Right lobe of liver (tissue), 6 donors: ENCODE results near the gene PYCR2. TPM values are rescaled to one million over a fixed set of nuclear protein-coding genes. Genes with fewer than 3 reads are reported as not detected.

Experiments used
- ATAC-seq, 4 donors: fragments of 200-7000 bp; cut with Tn5 transposase; one replicate each; pipeline ENCODE4 v1.9.1; 2020; ENCODE audit warnings: mild to moderate bottlenecking in 4 of 4, moderate library complexity in 4 of 4
- DNase-seq, 3 donors: peaks; one replicate each; pipeline ENCODE4 v3.0.0-alpha.2; 2020
- H3K27ac ChIP-seq, 3 donors: fragments of 200-600 bp; one replicate each; pipeline ENCODE4 v1.8.0; 2022
- H3K27me3 ChIP-seq, 2 donors: fragments of 200-600 bp; one replicate each; pipeline ENCODE4 v1.8.0; 2022
- H3K36me3 ChIP-seq, 4 donors: fragments of 200-600 bp; sonication (generic) in 1 of 4; one replicate each; pipeline versions ENCODE4 v1.5.1 to v1.8.0; 2017 to 2022; ENCODE audit warnings: control low read depth in 1 of 4
- H3K4me1 ChIP-seq, 4 donors: fragments of 200-600 bp; sonication (generic) in 1 of 4; one replicate each; pipeline versions ENCODE4 v1.5.1 to v1.8.0; 2017 to 2022; ENCODE audit warnings: control low read depth in 1 of 4
- H3K4me3 ChIP-seq, 3 donors: fragments of 200-600 bp; one replicate each; pipeline ENCODE4 v1.8.0; 2022
- H3K9me3 ChIP-seq, 4 donors: fragments of 200-600 bp; sonication (generic) in 1 of 4; one replicate each; pipeline versions ENCODE4 v1.5.1 to v1.8.0; 2017 to 2022; ENCODE audit warnings: control low read depth in 1 of 4
- CTCF ChIP-seq, 4 donors: fragments of 200-600 bp in 3 of 4; fragments of 450-650 bp in 1 of 4; IDR thresholded peaks; one replicate each; pipeline versions ENCODE4 v1.5.1 to v1.8.0; 2016 to 2022; ENCODE audit warnings: antibody characterized with exemption in 4 of 4, mild to moderate bottlenecking in 2 of 4
- POLR2A ChIP-seq: fragments of 450-650 bp; IDR thresholded peaks from one replicate; pipeline ENCODE4 v1.6.1; 2017; ENCODE audit warnings: antibody characterized with exemption, mild to moderate bottlenecking
- WGBS: methylation state at CpG from one replicate; pipeline ENCODE4 v1.1.6; 2018; ENCODE audit warnings: low coverage, low lambda C conversion rate; ENCODE audit not compliant: insufficient coverage; ENCODE audit errors: missing lambda C conversion rate; 5-methylcytosine and 5-hydroxymethylcytosine counted together
- intact Hi-C, 2 donors: fragments of 100-400 bp; cut with DNase I; formaldehyde crosslinking; loops; one replicate each; pipeline versions ENCODE4 v1.11.2 to v1.14.1; 2022
- total RNA-seq, 6 experiments: library from RNA; depleted of rRNA in 2 of 6; stranded (reverse); fragments of >200 nt in 2 of 6; fragmentation: NEBNext Ultra II Directional in 3 of 6; extraction: Animal tissue kit (Norgen Biotek cat#: 25700) in 3 of 6; gene quantifications; one replicate each; pipeline versions ENCODE4 v1.1.0 to v1.2.4, GENCODE V29; 2016 to 2023
- donor health status: DM: no; HTN: yes; CAD: no.
- donor health status: DM: no; HTN: no; CAD: no.
- donor health status: DM: no; HTN: no; CAD: no.
- donor health status: DM: no; HTN: yes; CAD: no.
- donor health status: DM: no; HTN: yes; CAD: no.

PYCR2 gene
- total RNA-seq, 6 experiments from 2014 or later = 20.0 to 42.6 (median 24.9) TPM

- DNase-seq = peak in 1 of 3 donors; percentile 16
- ATAC-seq = no peak
Observed at GRCh38 chr1:225906467-225906866, 17.6 kb downstream of the PYCR2 start.

GRCh38 chr1:225903623-225904022 lies 20.4 kb downstream of the PYCR2 start:
- H3K4me1 ChIP-seq = no peaks in the 10 kb centered on the region
- H3K27ac ChIP-seq = no peak overlapping the region
- TF ChIP-seq POLR2A (no peak), CTCF (IDR thresholded peaks at IDR 0.05) (no peak)
- no peak overlapping the region for H3K4me3 ChIP-seq
- H3K9me3 ChIP-seq = no peaks in the 10 kb centered on the region
- peak in 1 of 3 donors; percentile 15 for DNase-seq
- intact Hi-C loops = no loop called here
- H3K27me3 ChIP-seq = no peaks in the 10 kb centered on the region
- H3K36me3 ChIP-seq = no peaks in the 10 kb centered on the region
- no peak for ATAC-seq
- 95% methylated on average over 4 of the region's 4 CpGs for WGBS

More at GRCh38 chr1:225906467-225906866, 17.6 kb downstream of the PYCR2 start:
- no peak overlapping the region for H3K27ac ChIP-seq
- H3K4me3 ChIP-seq = no peak overlapping the region
- peaks cover 0 to 6% (median 2%) of the 10 kb centered on the region in 4 donors for H3K4me1 ChIP-seq
- no peaks in the 10 kb centered on the region for H3K9me3 ChIP-seq
- 83% methylated on average over 1 of the region's 6 CpGs for WGBS
- H3K27me3 ChIP-seq = no peaks in the 10 kb centered on the region
- TF ChIP-seq CTCF (IDR thresholded peaks at IDR 0.05) = no peak
- TF ChIP-seq POLR2A = no peak
- intact Hi-C loops = no loop called here
- no peaks in the 10 kb centered on the region for H3K36me3 ChIP-seq

- TF ChIP-seq POLR2A (no peak), CTCF (IDR thresholded peaks at IDR 0.05) (no peak)
- Histone ChIP-seq H3K27me3 (no peaks in the 10 kb centered on the region), H3K9me3 (no peaks in the 10 kb centered on the region), H3K4me3 (no peak overlapping the region), H3K36me3 (no peaks in the 10 kb centered on the region), H3K27ac (no peak overlapping the region), H3K4me1 (peaks cover 0 to 13% (median 4%) of the 10 kb centered on the region in 4 donors)
- intact Hi-C loops = no loop called here
- peak in 1 of 3 donors; percentile 13 for DNase-seq
- no peak for ATAC-seq
- WGBS = 79% methylated on average over 2 of the region's 4 CpGs
Observed at GRCh38 chr1:225899044-225899925, 24.8 kb downstream of the PYCR2 start.

- Histone ChIP-seq H3K4me1 (peaks cover 0 to 13% (median 4%) of the 10 kb centered on the region in 4 donors), H3K4me3 (no peak overlapping the region), H3K27ac (peak overlapping the region; percentile 38 to 51 (median 41)), H3K9me3 (no peaks in the 10 kb centered on the region), H3K27me3 (no peaks in the 10 kb centered on the region), H3K36me3 (no peaks in the 10 kb centered on the region)
- ATAC-seq = no peak
- 84% methylated on average over 13 of the region's 19 CpGs for WGBS
- intact Hi-C loops = no loop called here
- peak in 1 of 3 donors; percentile 44 for DNase-seq
- TF ChIP-seq CTCF (IDR thresholded peaks at IDR 0.05) (no peak), POLR2A (no peak)
Observed at GRCh38 chr1:225897595-225898514, 26.2 kb downstream of the PYCR2 start.
